Nasal cavity respiratory epithelium epithelial cell of viscerocranial mucosa (primary cell): ENCODE results near the gene SCYGR4. TPM values are rescaled to one million over a fixed set of nuclear protein-coding genes. Genes with fewer than 3 reads are reported as not detected.

Source experiments
- total RNA-seq: library from RNA; depleted of rRNA; stranded (reverse); fragments of >200 nt; gene quantifications from 2 replicates; pipeline ENCODE4 v1.2.3, GENCODE V29; 2014

SCYGR4 gene
- total RNA-seq, result not detected in 2 replicates

DNA sequence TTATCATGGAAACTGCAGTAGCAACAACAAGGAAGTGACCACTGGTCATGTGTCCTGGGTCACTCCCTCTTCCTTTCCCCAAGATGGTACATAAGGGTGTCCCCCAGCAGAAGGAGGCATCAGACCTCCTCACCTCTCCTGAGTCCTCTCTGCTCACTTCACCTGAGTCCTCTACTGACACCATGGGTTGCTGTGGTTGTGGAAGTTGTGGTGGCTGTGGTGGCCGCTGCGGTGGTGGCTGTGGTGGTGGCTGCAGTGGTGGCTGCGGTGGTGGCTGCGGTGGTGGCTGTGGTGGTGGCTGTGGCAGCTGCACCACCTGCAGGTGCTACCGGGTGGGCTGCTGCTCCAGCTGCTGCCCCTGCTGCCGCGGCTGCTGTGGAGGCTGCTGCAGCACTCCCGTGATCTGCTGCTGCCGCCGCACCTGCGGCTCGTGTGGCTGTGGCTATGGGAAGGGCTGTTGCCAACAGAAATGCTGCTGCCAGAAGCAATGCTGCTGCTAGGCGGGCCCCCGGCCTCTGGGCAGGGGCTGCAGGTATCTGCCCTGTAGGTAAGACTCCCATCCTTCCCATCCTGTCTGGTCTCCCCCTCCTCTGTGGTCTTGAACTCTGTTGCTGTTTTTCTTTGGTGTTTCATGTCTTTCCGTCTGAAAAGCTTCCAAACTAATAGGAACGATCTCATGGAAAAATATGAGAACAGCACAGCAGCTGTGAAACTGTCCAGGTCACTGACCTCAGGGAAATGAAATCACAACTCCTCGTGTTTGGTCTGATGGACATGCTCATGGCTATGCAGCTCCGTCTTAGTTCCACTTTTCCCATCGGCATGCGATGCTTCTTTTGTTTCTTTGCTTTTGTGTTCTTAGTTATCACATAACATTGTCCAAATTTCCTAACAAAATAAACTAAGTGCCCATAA, at the start of gene SCYGR4:
Gene SCYGR4 (plus strand): TSS at position 183 of the 915 bp plus-strand sequence. CDS start 0 bp downstream, at position 183.

DNA sequence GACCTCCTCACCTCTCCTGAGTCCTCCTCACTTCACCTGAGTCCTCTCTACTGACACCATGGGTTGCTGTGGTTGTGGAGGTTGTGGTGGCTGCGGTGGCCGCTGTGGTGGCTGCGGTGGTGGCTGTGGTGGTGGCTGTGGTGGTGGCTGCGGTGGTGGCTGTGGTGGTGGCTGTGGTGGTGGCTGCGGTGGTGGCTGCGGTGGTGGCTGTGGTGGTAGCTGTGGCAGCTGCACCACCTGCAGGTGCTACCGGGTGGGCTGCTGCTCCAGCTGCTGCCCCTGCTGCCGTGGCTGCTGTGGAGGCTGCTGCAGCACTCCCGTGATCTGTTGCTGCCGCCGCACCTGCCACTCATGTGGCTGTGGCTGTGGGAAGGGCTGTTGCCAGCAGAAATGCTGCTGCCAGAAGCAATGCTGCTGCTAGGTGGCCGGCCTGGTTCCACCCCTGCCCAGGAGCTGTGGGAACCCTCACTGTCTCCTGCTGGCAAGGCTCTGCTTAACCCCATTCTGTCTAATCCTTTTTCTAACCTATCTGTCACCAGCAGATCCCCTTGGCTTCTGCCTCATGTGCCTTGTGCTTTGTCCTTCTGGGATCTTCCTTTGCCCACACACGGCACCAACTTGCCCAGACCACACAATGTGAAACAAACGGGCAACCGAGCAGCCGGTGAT, 18.3 kb upstream of the SCYGR4 start, which contains the start of gene SCYGR2:
Gene SCYGR2 (plus strand): TSS at position 59 of the 669 bp plus-strand sequence. CDS start 0 bp downstream, at position 59.

DNA sequence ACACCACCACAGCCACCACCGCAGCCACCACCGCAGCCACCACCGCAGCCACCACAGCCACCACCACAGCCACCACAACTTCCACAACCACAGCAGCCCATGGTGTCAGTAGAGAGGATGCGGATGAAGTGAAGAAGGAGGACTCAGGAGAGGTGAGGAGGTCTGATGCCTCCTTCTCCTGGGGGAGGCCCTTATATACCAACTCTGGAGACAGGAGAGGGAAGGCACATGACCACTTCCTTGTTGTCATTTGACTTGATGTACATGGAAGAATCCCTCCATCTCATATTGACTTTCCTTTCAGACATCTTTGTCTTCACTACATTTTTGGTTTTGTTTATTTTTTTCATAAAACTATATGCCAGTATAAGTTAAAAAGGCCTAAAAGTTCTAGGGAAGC, 2.6 kb upstream of the SCYGR4 start, which contains the start of gene SCYGR3:
Gene SCYGR3 (minus strand): TSS at position 101 of the 400 bp plus-strand sequence. CDS start 0 bp downstream, at position 101.

GRCh38 chr2:227666631-227667170, 49.4 kb downstream of the SCYGR4 start, which contains the start of gene SCYGR5:
TSS of gene SCYGR5 (plus strand) at chr2:227666804. CDS start at chr2:227666804, 0 bp downstream.

Other genes starting within 250 kb of the SCYGR4 start
- gene TM4SF20, start 238.2 kb upstream of the SCYGR4 start, total RNA-seq, result not detected in 2 replicates
- gene SCYGR1, start 229.5 kb upstream of the SCYGR4 start, total RNA-seq, result not detected in 2 replicates
- gene AGFG1, start 145.3 kb upstream of the SCYGR4 start, total RNA-seq, result 83.4 and 135 TPM in 2 replicates
- gene SCYGR2, start 18.6 kb upstream of the SCYGR4 start, total RNA-seq, result not detected in 2 replicates
- gene SCYGR3, start 2.7 kb upstream of the SCYGR4 start, total RNA-seq, result not detected in 2 replicates
- gene SCYGR5, start 49.3 kb downstream of the SCYGR4 start, total RNA-seq, result not detected in 2 replicates
- under 0.01 and 0.36 TPM in 2 replicates for gene SLC19A3, start 100.5 kb downstream of the SCYGR4 start, total RNA-seq
- gene SCYGR6, start 107.3 kb downstream of the SCYGR4 start, total RNA-seq, result not detected in 2 replicates
- gene SCYGR7, start 110.8 kb downstream of the SCYGR4 start, total RNA-seq, result not detected in 2 replicates
- gene SCYGR8, start 128.4 kb downstream of the SCYGR4 start, total RNA-seq, result not detected in 2 replicates
- gene CCL20, start 196.3 kb downstream of the SCYGR4 start, total RNA-seq, result 2.1 and 33.9 TPM in 2 replicates